ENCODE data around the gene ENOX1.

The ENOX1 gene

DNA sequence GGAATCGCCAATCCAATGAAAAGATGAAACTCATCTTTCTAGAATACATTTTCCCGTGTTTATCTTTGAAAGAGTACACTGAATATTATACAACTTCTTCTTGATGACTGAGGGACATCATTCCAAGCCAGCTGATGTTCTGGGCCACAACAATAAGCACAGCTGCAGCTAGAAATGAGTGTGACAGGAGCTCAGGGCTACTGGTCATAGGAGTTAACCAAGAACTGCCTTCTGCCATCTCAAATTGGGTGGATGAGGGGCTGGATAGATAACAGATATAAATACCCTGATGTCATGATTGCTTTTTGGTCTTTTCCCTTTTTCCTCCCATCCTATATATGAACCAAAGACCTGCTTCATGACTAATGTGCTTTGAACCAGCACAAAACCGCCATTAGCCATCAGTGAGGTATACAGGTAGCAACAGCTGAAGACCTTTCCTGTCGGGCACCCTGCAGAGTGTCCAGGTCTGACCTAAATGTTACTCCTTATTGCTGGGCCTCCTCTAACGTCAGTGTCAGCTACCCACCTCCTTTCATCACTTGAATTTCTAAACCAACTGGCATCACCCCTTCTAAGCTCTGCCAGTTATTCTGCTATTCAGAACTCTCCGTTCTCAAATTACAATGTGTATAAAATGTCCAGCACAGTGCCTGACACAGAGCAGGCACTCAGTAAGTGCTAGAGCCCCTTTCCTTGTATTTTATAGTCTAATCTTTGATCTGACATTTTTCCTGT lies 178.2 kb downstream of the ENOX1 start:
- H3K4me3 ChIP-seq (ENCODE audit: low read length): no peak overlapping the region
- TF ChIP-seq ZNF274 (IDR thresholded peaks at IDR 0.05; ENCODE audit: low read depth, low read length): no peak

DNA sequence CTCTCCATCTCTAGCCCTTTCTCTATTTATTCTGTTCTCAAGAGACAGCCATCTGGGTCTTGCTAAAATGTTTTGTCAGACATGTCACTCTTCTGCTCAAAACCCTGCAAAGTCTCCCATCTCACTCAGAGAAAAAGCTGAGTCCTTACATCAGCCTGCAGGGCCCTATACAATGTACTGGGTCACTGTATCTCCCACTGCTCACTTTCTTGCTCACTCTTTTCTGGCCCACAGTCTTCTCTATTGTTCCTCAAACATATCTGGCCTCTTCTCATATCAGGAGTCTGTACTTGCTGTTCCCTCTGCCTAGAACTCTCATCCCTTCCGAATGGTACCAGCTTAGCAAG lies 189.2 kb downstream of the ENOX1 start:
- H3K4me3 ChIP-seq (ENCODE audit: low read length): no peak overlapping the region
- no peak for TF ChIP-seq ZNF274 (IDR thresholded peaks at IDR 0.05; ENCODE audit: low read depth, low read length)

DNA sequence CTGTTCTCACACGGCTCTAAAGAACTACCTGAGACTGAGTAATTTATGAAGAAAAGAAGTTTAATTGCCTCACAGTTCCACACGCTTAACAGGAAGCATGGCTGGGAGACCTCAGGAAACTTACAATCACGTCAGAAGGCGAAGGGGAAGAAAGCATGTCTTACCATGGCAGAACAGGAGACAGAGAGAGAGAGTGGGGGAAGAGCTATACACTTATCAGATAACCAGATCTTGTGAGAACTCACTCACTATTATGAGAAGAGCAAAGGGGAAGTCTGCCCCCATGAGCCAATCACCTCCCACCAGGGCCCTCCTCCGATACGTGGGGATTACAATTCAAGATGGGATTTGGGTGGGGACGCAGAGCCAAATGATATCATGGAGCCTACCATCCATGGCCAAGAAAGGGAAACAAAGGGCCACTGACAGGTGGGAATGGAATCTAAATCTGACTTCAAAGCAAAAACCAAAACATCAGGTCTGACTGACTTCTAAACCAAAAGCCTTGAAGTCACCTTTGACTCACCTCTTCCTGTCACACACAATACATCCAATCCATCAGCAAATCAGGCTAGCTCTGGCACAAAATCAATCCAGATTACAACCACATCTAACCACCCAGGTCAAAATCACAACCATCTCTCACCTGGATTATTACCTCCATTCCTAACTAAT lies 189.7 kb downstream of the ENOX1 start:
- no peak for TF ChIP-seq ZNF274 (IDR thresholded peaks at IDR 0.05; ENCODE audit: low read depth, low read length)
- H3K4me3 ChIP-seq (ENCODE audit: low read length): no peak overlapping the region

DNA sequence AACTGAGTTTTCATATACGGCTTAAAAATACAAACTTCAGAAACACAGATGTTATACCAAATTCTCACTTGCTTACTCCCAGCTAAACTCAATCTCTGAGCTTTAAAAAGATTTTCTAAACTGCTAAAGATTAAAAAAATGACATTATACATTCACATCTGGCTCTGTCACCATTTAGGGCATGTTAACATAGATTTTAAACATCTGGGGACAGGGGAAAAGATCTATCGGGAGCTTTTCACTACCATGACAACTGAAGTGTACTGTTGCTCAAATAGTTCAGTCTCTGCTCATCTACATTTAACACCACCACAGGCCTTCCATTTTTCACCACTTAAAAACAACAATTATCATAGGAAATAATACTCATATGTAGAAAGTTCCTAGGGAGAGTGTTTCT lies 190.8 kb downstream of the ENOX1 start:
- TF ChIP-seq ZNF274 (IDR thresholded peaks at IDR 0.05; ENCODE audit: low read depth, low read length): no peak
- no peak overlapping the region for H3K4me3 ChIP-seq (ENCODE audit: low read length)

DNA sequence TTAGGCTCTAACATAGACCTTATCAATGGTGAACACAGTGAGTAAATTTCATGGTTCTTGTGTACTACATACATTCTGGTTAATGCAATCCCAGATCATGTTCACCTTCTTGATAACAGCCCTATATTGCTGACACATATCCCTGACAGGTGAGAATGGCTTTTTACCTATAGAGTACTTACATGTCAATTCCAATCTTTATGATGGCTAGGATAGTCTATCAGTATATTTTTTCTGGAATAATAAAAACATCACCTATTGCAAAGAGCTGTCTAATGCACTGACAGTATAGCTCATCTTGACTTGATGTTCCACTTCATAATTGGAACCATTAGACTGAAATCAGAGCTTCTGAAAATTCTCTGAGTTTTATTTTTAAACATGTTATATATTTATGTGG lies 199.4 kb downstream of the ENOX1 start:
- no peak overlapping the region for H3K4me3 ChIP-seq (ENCODE audit: low read length)
- TF ChIP-seq ZNF274 (IDR thresholded peaks at IDR 0.05; ENCODE audit: low read depth, low read length): no peak

DNA sequence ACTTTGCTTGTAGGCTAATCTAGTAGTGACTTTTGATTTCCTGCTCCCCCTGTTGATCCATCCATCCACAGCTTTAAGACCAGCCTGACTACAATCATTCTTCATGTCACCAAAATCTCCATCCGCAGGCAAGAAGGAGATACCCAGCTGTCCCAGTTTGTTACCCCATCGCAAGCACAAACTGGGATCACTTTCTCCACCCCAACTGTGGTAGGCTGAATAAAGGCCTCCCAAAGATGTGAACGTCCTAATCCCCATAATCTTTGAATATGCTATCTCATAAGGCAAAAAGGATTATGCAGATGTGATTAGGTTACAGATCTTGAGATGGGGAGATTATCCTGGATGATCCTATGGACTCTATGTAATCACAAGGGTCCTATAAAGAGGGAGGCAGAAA lies 202.0 kb downstream of the ENOX1 start:
- no peak for TF ChIP-seq ZNF274 (IDR thresholded peaks at IDR 0.05; ENCODE audit: low read depth, low read length)
- H3K4me3 ChIP-seq (ENCODE audit: low read length): no peak overlapping the region

DNA sequence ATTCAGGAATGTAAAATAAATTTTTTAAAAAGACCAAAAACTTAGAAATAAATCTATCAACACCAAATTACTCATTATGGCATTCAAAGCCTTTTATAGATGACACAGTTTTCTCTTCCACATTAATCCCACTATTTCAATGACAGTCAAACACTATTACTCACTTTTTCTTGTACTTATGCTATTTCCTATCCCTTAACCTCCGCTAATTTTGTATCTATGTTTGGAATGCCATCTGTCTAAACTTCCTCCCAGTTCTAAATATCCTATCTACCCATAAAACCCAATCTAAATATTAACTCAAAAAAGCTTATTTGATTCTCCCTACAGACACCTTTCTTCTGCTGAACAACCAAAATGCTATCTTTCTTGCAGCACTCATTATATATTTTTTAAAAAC lies 203.5 kb downstream of the ENOX1 start:
- no peak for TF ChIP-seq ZNF274 (IDR thresholded peaks at IDR 0.05; ENCODE audit: low read depth, low read length)

DNA sequence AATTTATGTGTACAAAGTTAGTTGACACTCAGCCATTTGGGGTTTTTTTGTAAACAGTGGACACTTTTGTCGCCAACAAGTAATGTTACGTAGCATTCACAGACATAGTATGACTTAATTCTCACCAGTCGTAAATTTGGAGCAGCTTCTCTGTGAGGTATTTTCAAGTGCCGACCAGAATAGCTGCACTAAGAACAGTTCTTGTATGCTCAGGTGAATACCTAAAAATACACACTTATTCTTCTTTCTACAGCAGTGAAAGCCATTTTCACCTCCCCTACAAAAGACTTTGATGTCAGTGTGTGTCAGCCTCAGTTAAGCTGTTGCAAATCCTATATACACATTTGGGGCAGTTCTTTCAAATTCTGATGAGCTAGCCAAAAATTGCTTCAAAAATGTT lies 206.5 kb downstream of the ENOX1 start:
- H3K4me3 ChIP-seq (ENCODE audit: low read length): no peak overlapping the region
- no peak for TF ChIP-seq ZNF274 (IDR thresholded peaks at IDR 0.05; ENCODE audit: low read depth, low read length)

More for the DNA sequence above, 203.5 kb downstream of the ENOX1 start:
- no peak overlapping the region for H3K4me3 ChIP-seq (ENCODE audit: low read length)

DNA sequence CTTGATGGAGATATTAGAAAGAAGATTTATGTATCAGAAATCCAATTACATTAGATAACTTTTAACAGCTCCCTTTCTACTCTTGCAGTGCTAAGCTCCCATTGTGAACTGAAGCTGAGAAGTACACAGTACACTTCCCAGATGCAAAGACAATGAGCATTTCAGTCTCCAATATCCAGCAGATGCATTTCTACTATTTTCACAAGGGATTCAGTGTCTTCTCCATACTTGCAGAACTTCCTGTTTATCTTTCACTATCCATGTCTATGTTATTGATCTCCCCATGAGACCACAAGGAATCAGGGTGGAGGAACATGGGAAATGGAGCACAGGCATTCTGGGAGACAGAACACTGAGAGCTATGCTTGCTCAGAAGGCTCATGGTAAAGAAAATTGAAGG lies 207.5 kb downstream of the ENOX1 start:
- no peak overlapping the region for H3K4me3 ChIP-seq (ENCODE audit: low read length)
- TF ChIP-seq ZNF274 (IDR thresholded peaks at IDR 0.05; ENCODE audit: low read depth, low read length): no peak

DNA sequence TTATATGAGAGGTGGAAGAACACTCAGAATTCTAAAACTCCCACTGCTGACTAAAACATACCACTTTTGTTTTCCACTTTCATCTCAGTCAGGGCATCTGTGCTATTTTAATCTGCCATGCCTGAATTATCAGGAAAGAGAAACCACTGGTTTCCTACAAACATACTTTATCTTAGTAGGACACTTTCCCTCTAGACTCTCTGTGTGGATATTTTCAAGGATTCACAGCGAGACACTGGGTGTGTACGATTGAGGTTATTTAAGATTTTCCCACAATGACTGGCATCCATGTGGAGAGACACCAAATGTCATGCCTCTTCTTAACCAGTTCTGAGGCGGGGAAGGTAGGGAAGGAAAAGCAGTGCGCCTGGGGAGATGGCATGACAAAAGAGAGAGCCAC lies 212.2 kb downstream of the ENOX1 start:
- TF ChIP-seq ZNF274 (IDR thresholded peaks at IDR 0.05; ENCODE audit: low read depth, low read length): no peak
- H3K4me3 ChIP-seq (ENCODE audit: low read length): no peak overlapping the region

DNA sequence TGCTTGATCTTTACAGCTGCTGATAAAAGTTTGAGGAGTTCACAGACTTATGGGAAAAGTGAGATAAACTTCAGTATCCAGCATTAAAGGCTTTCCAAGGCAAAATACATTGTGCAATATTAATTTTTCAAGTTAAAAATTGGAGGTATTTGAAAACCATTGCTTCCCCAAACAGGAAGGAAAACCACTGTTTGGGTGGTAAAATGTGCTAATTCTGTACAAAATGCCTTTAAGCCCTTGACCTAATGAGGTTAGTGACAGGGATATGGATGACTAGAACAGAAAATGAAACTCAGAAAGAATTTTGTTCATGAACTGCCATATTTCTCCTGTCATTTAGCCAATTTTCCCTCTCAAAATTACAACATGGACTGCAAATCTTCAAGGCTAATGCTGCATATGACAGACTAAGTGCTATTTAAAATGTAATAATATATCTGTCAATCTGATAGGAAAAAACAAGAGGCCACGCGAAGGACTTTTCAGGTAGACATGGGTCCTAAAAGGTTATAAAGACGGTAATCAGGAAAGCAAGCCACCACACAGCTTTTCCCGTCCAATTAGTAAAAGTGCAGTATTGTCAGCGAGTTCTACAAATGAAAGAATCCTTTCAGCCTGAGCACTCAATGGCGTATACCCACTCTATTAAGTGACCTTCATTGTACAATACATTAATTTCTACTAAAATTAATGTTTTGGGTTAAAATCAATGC lies 212.8 kb downstream of the ENOX1 start:
- H3K4me3 ChIP-seq (ENCODE audit: low read length): no peak overlapping the region
- no peak for TF ChIP-seq ZNF274 (IDR thresholded peaks at IDR 0.05; ENCODE audit: low read depth, low read length)

DNA sequence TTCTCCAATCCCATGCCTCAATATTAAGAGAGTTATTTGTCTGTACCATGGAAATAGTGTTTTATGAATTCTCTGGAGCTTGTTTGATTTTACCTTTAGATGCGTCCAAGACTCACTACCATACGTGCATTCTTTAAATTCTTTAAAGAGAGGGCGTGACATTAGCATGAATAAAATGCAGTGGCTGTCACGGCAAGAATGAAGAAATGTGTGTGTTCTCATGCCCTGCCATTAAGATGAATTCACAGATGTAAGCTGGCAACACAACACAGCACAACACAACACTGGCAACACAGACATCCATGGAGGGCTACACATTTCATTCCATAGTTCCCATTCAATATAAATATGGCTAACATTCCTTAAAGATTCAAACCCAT lies 213.4 kb downstream of the ENOX1 start:
- no peak overlapping the region for H3K4me3 ChIP-seq (ENCODE audit: low read length)
- TF ChIP-seq ZNF274 (IDR thresholded peaks at IDR 0.05; ENCODE audit: low read depth, low read length): no peak

DNA sequence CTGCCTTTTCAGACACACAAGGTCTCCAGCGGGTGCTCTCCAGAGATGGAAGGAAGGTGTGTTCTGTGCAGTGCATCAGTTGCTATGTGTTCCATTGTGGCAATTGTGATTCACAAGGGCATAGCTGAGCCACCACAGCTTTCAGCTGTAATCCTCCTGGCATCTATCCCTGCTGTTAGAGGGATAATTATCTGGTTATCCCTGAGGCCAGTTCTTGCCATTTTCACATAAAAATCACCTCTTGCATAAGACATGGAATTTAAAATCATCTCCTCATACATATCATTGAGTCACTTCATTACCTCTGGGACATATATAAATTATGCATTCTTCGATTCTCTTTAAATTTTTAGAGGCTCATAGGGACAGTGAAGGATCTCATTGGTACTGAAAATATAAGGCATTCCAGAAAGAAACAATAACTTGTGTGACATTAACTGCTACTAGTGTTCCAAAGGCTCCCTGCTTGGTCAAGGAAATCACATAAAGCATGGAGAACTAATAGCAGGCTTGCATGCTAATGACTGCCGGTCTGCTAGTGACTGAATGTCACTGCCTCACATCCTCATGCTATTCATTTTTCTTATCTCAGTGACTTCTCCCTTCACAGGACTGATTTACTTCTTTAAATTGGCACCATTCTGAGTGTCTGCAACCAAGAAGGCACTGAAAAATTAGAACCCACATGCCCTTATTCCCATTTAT lies 214.0 kb downstream of the ENOX1 start:
- no peak overlapping the region for H3K4me3 ChIP-seq (ENCODE audit: low read length)
- no peak for TF ChIP-seq ZNF274 (IDR thresholded peaks at IDR 0.05; ENCODE audit: low read depth, low read length)

DNA sequence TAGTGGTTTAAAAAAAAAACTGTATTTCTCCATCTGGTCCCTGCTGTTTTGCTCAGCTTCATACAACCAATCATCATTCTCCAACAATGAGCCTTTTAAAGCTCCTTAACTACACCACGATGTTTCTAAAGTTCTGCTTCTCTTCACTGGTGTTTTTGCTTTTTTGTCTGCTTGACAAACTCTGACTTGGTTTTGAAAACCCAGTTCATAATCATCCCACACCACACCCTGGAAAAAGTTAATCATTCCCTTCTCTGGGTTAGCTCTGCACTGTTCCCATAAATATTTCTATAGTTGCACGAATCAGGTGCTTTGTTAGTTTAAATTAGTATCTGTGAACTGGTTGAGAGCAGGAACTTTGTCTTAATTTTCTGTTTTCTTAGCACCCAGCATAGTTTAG lies 217.1 kb downstream of the ENOX1 start:
- H3K4me3 ChIP-seq (ENCODE audit: low read length): no peak overlapping the region
- TF ChIP-seq ZNF274 (IDR thresholded peaks at IDR 0.05; ENCODE audit: low read depth, low read length): no peak
